SK-N-SH (cell line): ENCODE measurements around the gene RAPGEF4. TPM values are rescaled to one million over a fixed set of nuclear protein-coding genes. Genes with fewer than 3 reads are reported as not detected.

Experiments
- CTCF ChIA-PET: fragments of 300-600, 350-600 bp; formaldehyde crosslinking; extraction: SDS; loops from one replicate; lab custom pipeline; 2021; lab: Yijun Ruan, JAX
- POLR2A ChIA-PET: fragments of 350-600 bp; sonication (Branson Sonifier 250); formaldehyde crosslinking; extraction: SDS; loops from one replicate; lab custom pipeline; 2020; ENCODE audit warnings: antibody characterized with exemption, inconsistent platforms; lab: Yijun Ruan, JAX
- DNase-seq: peaks from one replicate; pipeline ENCODE4 v3.0.0; 2012
- H2AFZ ChIP-seq: fragments of 200-600 bp; sonication (generic); 2 replicates; pipeline ENCODE4 v1.8.1; 2016; ENCODE audit warnings: antibody characterized with exemption, mild to moderate bottlenecking, low read depth
- H3F3A ChIP-seq: fragments of 200-600 bp; sonication (generic); replicated peaks from 2 replicates; pipeline ENCODE3; 2016; ENCODE audit warnings: antibody characterized with exemption, mild to moderate bottlenecking; ENCODE audit not compliant: insufficient read depth
- H3K27ac ChIP-seq, 2 experiments: fragments of 200-500 bp in 1 of 2; fragments of 200-600 bp in 1 of 2; sonication (Bioruptor generic) in 1 of 2; sonication (generic), shearing (Covaris generic) in 1 of 2; 2 replicates each; pipeline versions ENCODE4 v1.5.1 to v1.6.1; 2014 to 2016; ENCODE audit warnings: low read depth in 2 of 2, inconsistent platforms in 1 of 2, low read length in 1 of 2, mild to moderate bottlenecking in 1 of 2, mixed read lengths in 1 of 2
- H3K27me3 ChIP-seq: fragments of 200-600 bp; sonication (generic), shearing (Covaris generic); 2 replicates; pipeline ENCODE4 v1.6.1; 2016; ENCODE audit warnings: mixed run types; ENCODE audit not compliant: insufficient read depth
- H3K36me3 ChIP-seq, 2 experiments: fragments of 200-500 bp in 1 of 2; fragments of 200-600 bp in 1 of 2; sonication (Bioruptor generic) in 1 of 2; sonication (generic) in 1 of 2; replicated peaks in 1 of 2; 2 replicates each; pipeline versions ENCODE3 to v1.5.1; 2014 to 2016; ENCODE audit warnings: low read length in 1 of 2, mild to moderate bottlenecking in 1 of 2; ENCODE audit not compliant: insufficient read depth in 2 of 2, control insufficient read depth in 1 of 2
- H3K4me1 ChIP-seq, 2 experiments: fragments of 200-500 bp in 1 of 2; fragments of 200-600 bp in 1 of 2; sonication (Bioruptor generic) in 1 of 2; sonication (generic), shearing (Covaris generic) in 1 of 2; 2 replicates each; pipeline versions ENCODE4 v1.5.1 to v1.6.1; 2014 to 2016; ENCODE audit warnings: low read depth in 1 of 2, low read length in 1 of 2, mixed run types in 1 of 2; ENCODE audit not compliant: insufficient read depth in 2 of 2, control insufficient read depth in 1 of 2
- H3K4me2 ChIP-seq: fragments of 200-600 bp; sonication (generic), shearing (Covaris generic); 2 replicates; pipeline ENCODE4 v1.6.1; 2017; ENCODE audit warnings: mixed run types
- H3K4me3 ChIP-seq, 2 experiments: fragments of 200-500 bp in 1 of 2; fragments of 200-600 bp in 1 of 2; sonication (Bioruptor generic) in 1 of 2; sonication (generic), shearing (Covaris generic) in 1 of 2; 2 replicates each; pipeline versions ENCODE4 v1.5.1 to v1.8.1; 2014 to 2016; ENCODE audit warnings: low read depth in 2 of 2, inconsistent platforms in 1 of 2, low read length in 1 of 2, mild to moderate bottlenecking in 1 of 2, mixed read lengths in 1 of 2, moderate library complexity in 1 of 2
- H3K79me2 ChIP-seq: fragments of 200-600 bp; sonication (generic); 2 replicates; pipeline ENCODE4 v1.8.1; 2017; ENCODE audit warnings: mild to moderate bottlenecking; ENCODE audit not compliant: insufficient read depth
- H3K9ac ChIP-seq: fragments of 200-600 bp; sonication (generic); 2 replicates; pipeline ENCODE4 v1.6.1; 2017; ENCODE audit warnings: mixed run types
- H3K9me2 ChIP-seq: fragments of 200-600 bp; sonication (generic); 2 replicates; pipeline ENCODE4 v1.6.1; 2017; ENCODE audit warnings: mixed run types
- H3K9me3 ChIP-seq: fragments of 200-600 bp; sonication (generic); 2 replicates; pipeline ENCODE4 v1.6.1; 2017; ENCODE audit warnings: mixed run types, mild to moderate bottlenecking, moderate library complexity
- H4K20me1 ChIP-seq: fragments of 200-600 bp; sonication (generic); 2 replicates; pipeline ENCODE4 v1.6.1; 2017; ENCODE audit warnings: mild to moderate bottlenecking, mixed run types; ENCODE audit not compliant: insufficient read depth
- EP300 ChIP-seq, 2 experiments: IDR thresholded peaks; 2 replicates each; pipeline versions ENCODE4 v1.4.0 to v1.6.1; 2012; ENCODE audit warnings: borderline replicate concordance in 1 of 2, low read depth in 1 of 2, low read length in 1 of 2
- EZH2phosphoT487 ChIP-seq: fragments of 200-600 bp; sonication (generic); IDR thresholded peaks from 2 replicates; pipeline ENCODE4 v1.6.1; 2017; ENCODE audit warnings: low read depth, mixed run types, mild to moderate bottlenecking, antibody characterized with exemption, moderate library complexity, borderline replicate concordance
- FOSL2 ChIP-seq: IDR thresholded peaks from 2 replicates; pipeline ENCODE4 v1.4.0; 2012; ENCODE audit warnings: low read depth, mild to moderate bottlenecking, moderate library complexity, borderline replicate concordance
- MEF2A ChIP-seq: IDR thresholded peaks from 2 replicates; pipeline ENCODE4 v1.4.0; 2012; ENCODE audit warnings: low read depth, borderline replicate concordance
- MXI1 ChIP-seq: IDR thresholded peaks from 2 replicates; pipeline ENCODE4 v1.6.1; 2012; ENCODE audit warnings: mild to moderate bottlenecking, low read depth, low read length, improper control_type of control experiment
- RAD21 ChIP-seq: IDR thresholded peaks from 2 replicates; pipeline ENCODE4 v1.6.1; 2012; ENCODE audit warnings: mild to moderate bottlenecking, low read length
- SMC3 ChIP-seq: IDR thresholded peaks from 2 replicates; pipeline ENCODE4 v1.6.1; 2012; ENCODE audit warnings: low read depth, low read length, improper control_type of control experiment
- TAF1 ChIP-seq: IDR thresholded peaks from 2 replicates; pipeline ENCODE4 v1.6.1; 2012; ENCODE audit warnings: low read depth, mild to moderate bottlenecking, low read length, moderate library complexity, borderline replicate concordance
- TCF12 ChIP-seq: IDR thresholded peaks from 2 replicates; pipeline ENCODE4 v1.4.0; 2012
- WGBS: methylation state at CpG from one replicate; pipeline ENCODE4 v1.1.6; 2017; ENCODE audit warnings: low lambda C conversion rate; 5-methylcytosine and 5-hydroxymethylcytosine counted together
- polyA plus RNA-seq, 3 experiments: library from polyadenylated mRNA; depleted of rRNA; stranded (reverse); fragments of >200 nt; gene quantifications; 2 replicates each; pipeline ENCODE4 v1.2.3, GENCODE V29; 2012
- TF ChIP-seq, protein P1 (sequence below): fragments of 200-600 bp; sonication (generic); IDR thresholded peaks from 2 replicates; pipeline ENCODE4 v1.6.1; 2017; ENCODE audit warnings: antibody characterized with exemption, mild to moderate bottlenecking, moderate library complexity
- TF ChIP-seq, protein P2 (sequence below): IDR thresholded peaks from 2 replicates; pipeline ENCODE4 v1.6.1; 2012; ENCODE audit warnings: mild to moderate bottlenecking, low read depth, low read length, moderate library complexity
- TF ChIP-seq, protein P3 (sequence below): IDR thresholded peaks from 2 replicates; pipeline ENCODE4 v1.4.0; 2012; ENCODE audit warnings: low read depth

The RAPGEF4 gene
- polyA plus RNA-seq, 1 of the 3 experiments (the other 2 are of a cell fraction): 0.30 TPM

DNA sequence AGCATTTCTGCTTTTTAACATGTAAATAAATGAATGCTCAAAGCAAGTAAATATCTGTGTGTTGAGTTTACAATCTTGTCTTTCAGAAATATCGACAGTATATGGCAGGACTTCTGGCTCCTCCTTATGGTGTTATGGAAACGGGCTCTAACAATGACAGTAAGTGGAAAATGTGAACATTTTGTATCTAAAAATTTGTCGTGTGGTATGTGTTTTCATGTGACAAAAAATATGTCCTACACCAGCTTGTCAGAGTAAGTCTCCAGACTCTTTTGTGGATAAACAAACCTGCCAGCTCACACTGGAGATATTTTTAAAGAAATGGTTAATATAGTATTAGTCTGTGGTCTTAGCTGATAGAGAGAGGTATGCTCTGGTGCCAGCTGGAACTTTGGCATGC lies 182.1 kb downstream of the RAPGEF4 start:
- no peak overlapping the region for H2AFZ ChIP-seq
- H3F3A ChIP-seq: no peaks in the 10 kb centered on the region
- DNase-seq: no peak
- H3K9me2 ChIP-seq: no peaks in the 10 kb centered on the region
- H3K9ac ChIP-seq: no peak overlapping the region
- no peak overlapping the region for H3K4me2 ChIP-seq
- H3K79me2 ChIP-seq: no peaks in the 10 kb centered on the region
- CTCF ChIA-PET: interaction anchor here (0.9 to 3.5 kb wide), 4 partner anchors 11 to 104 kb away, joined by 3 to 14 read pairs (median 6); no protein-coding TSS in a partner anchor
- 57% methylated on average over 3 of the region's 3 CpGs for WGBS
- POLR2A ChIA-PET: no interaction called here
- H3K9me3 ChIP-seq: no peaks in the 10 kb centered on the region
- no peak overlapping the region for H3K4me3 ChIP-seq
- H3K27me3 ChIP-seq: no peaks in the 10 kb centered on the region
- TF ChIP-seq RAD21 (no peak), SMC3 (no peak), TCF12 (no peak), EP300 (IDR thresholded peaks at IDR 0.05; ENCODE audit: borderline replicate concordance in 1 of 2, low read depth in 1 of 2, low read length in 1 of 2) (no peak), MEF2A (no peak), TAF1 (no peak), FOSL2 (no peak), MXI1 (no peak)
- TF ChIP-seq, protein P1, sequence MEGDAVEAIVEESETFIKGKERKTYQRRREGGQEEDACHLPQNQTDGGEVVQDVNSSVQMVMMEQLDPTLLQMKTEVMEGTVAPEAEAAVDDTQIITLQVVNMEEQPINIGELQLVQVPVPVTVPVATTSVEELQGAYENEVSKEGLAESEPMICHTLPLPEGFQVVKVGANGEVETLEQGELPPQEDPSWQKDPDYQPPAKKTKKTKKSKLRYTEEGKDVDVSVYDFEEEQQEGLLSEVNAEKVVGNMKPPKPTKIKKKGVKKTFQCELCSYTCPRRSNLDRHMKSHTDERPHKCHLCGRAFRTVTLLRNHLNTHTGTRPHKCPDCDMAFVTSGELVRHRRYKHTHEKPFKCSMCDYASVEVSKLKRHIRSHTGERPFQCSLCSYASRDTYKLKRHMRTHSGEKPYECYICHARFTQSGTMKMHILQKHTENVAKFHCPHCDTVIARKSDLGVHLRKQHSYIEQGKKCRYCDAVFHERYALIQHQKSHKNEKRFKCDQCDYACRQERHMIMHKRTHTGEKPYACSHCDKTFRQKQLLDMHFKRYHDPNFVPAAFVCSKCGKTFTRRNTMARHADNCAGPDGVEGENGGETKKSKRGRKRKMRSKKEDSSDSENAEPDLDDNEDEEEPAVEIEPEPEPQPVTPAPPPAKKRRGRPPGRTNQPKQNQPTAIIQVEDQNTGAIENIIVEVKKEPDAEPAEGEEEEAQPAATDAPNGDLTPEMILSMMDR: no peak
- TF ChIP-seq, protein P2, sequence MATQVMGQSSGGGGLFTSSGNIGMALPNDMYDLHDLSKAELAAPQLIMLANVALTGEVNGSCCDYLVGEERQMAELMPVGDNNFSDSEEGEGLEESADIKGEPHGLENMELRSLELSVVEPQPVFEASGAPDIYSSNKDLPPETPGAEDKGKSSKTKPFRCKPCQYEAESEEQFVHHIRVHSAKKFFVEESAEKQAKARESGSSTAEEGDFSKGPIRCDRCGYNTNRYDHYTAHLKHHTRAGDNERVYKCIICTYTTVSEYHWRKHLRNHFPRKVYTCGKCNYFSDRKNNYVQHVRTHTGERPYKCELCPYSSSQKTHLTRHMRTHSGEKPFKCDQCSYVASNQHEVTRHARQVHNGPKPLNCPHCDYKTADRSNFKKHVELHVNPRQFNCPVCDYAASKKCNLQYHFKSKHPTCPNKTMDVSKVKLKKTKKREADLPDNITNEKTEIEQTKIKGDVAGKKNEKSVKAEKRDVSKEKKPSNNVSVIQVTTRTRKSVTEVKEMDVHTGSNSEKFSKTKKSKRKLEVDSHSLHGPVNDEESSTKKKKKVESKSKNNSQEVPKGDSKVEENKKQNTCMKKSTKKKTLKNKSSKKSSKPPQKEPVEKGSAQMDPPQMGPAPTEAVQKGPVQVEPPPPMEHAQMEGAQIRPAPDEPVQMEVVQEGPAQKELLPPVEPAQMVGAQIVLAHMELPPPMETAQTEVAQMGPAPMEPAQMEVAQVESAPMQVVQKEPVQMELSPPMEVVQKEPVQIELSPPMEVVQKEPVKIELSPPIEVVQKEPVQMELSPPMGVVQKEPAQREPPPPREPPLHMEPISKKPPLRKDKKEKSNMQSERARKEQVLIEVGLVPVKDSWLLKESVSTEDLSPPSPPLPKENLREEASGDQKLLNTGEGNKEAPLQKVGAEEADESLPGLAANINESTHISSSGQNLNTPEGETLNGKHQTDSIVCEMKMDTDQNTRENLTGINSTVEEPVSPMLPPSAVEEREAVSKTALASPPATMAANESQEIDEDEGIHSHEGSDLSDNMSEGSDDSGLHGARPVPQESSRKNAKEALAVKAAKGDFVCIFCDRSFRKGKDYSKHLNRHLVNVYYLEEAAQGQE: no peak
- TF ChIP-seq, protein P3, sequence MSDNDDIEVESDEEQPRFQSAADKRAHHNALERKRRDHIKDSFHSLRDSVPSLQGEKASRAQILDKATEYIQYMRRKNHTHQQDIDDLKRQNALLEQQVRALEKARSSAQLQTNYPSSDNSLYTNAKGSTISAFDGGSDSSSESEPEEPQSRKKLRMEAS: no peak
- no peaks in the 10 kb centered on the region for H4K20me1 ChIP-seq
- no peaks in the 10 kb centered on the region for H3K36me3 ChIP-seq
- no peak overlapping the region for H3K27ac ChIP-seq
- peaks cover 0 to 2% of the 10 kb centered on the region in 2 experiments; a peak in 1 of 4 replicates for H3K4me1 ChIP-seq

GRCh38 chr2:172919732-172920131 lies 184.1 kb downstream of the RAPGEF4 start:
- no peak overlapping the region for H3K4me2 ChIP-seq
- H3F3A ChIP-seq: no peaks in the 10 kb centered on the region
- H2AFZ ChIP-seq: no peak overlapping the region
- CTCF ChIA-PET: interaction anchor here (1.3 to 3.5 kb wide), 3 partner anchors 12 to 114 kb away, joined by 7 to 14 read pairs (median 10); no protein-coding TSS in a partner anchor
- H3K9me3 ChIP-seq: no peaks in the 10 kb centered on the region
- H3K27ac ChIP-seq: no peak overlapping the region
- peaks cover 0 to 2% of the 10 kb centered on the region in 2 experiments; a peak in 1 of 4 replicates for H3K4me1 ChIP-seq
- POLR2A ChIA-PET: no interaction called here
- WGBS: 85% methylated on average over 5 of the region's 5 CpGs
- H4K20me1 ChIP-seq: no peaks in the 10 kb centered on the region
- H3K27me3 ChIP-seq: no peaks in the 10 kb centered on the region
- no peaks in the 10 kb centered on the region for H3K79me2 ChIP-seq
- TF ChIP-seq EZH2phosphoT487: no peak
- no peak for TF ChIP-seq MXI1
- TF ChIP-seq, protein P2: no peak
- H3K4me3 ChIP-seq: no peak overlapping the region
- DNase-seq: no peak
- H3K9ac ChIP-seq: no peak overlapping the region
- H3K36me3 ChIP-seq: no peaks in the 10 kb centered on the region
- H3K9me2 ChIP-seq: no peaks in the 10 kb centered on the region
